Endothelial cell of umbilical vein (primary cell): ENCODE data around the gene NCAN. TPM values are rescaled to one million over a fixed set of nuclear protein-coding genes. Genes with fewer than 3 reads are reported as not detected.

Experiments
- BruUV-seq: library from RNA; stranded (reverse); fragments of 400-500 nt; replicated peaks from 2 replicates; lab custom pipeline; 2021; lab: Mats Ljungman, UMichigan
- CTCF ChIA-PET: fragments of 300-600, 350-600 bp; sonication (Branson Sonifier 250); formaldehyde crosslinking; loops from one replicate; lab custom pipeline; 2021; ENCODE audit warnings: antibody characterized with exemption, inconsistent platforms; lab: Charles Lee
- POLR2A ChIA-PET: fragments of 300-600, 350-600 bp; sonication (Branson Sonifier 250); formaldehyde crosslinking; loops from one replicate; lab custom pipeline; 2021; ENCODE audit warnings: antibody characterized with exemption, inconsistent platforms; lab: Charles Lee
- DNase-seq: peaks from one replicate; pipeline ENCODE4 v3.0.0-alpha.2; 2011; ENCODE audit warnings: low read depth, low spot score
- FAIRE-seq: peaks from 2 replicates; lab custom pipeline; 2011; peaks lifted over from hg19 to GRCh38; lab: Jason Lieb, UNC
- H2AFZ ChIP-seq: 2 replicates; pipeline ENCODE4 v1.6.0; 2012; ENCODE audit warnings: low read depth, low read length, control low read depth, inconsistent platforms
- H3K27ac ChIP-seq: 2 replicates; pipeline ENCODE4 v1.5.1; 2011; ENCODE audit warnings: low read depth, mild to moderate bottlenecking, control low read depth, low read length, moderate library complexity; ENCODE audit not compliant: insufficient read depth
- H3K27me3 ChIP-seq, 2 experiments: 2 replicates each; pipeline versions ENCODE4 v1.6.0 to v1.6.1; 2011; ENCODE audit warnings: low read length in 2 of 2, mixed read lengths in 1 of 2; ENCODE audit not compliant: control insufficient read depth in 2 of 2, insufficient read depth in 2 of 2
- H3K36me3 ChIP-seq, 2 experiments: 2 replicates in 1 of 2; 3 replicates in 1 of 2; pipeline ENCODE4 v1.5.1; 2011; ENCODE audit warnings: low read length in 2 of 2, mild to moderate bottlenecking in 1 of 2, moderate library complexity in 1 of 2; ENCODE audit not compliant: control insufficient read depth in 2 of 2, insufficient read depth in 2 of 2; ENCODE audit errors: extremely low read depth in 1 of 2
- H3K4me1 ChIP-seq: 3 replicates; pipeline ENCODE4 v1.5.1; 2011; ENCODE audit warnings: mild to moderate bottlenecking, low read length; ENCODE audit not compliant: control insufficient read depth, insufficient read depth; ENCODE audit errors: extremely low read depth
- H3K4me2 ChIP-seq: 2 replicates; pipeline ENCODE4 v1.6.1; 2011; ENCODE audit warnings: low read length, control low read depth, mixed read lengths; ENCODE audit not compliant: insufficient read depth
- H3K4me3 ChIP-seq, 3 experiments: fragments of 200-600 bp in 1 of 3; sonication (generic), shearing (Covaris generic) in 1 of 3; replicated peaks in 1 of 3; 2 replicates each; pipeline ENCODE4 v1.5.1; 2011 to 2016; ENCODE audit warnings: control low read depth in 3 of 3, low read length in 3 of 3, mild to moderate bottlenecking in 2 of 3, inconsistent platforms in 1 of 3, low read depth in 1 of 3, moderate library complexity in 1 of 3; ENCODE audit not compliant: insufficient read depth in 1 of 3
- H3K79me2 ChIP-seq: 2 replicates; pipeline ENCODE4 v1.6.0; 2012; ENCODE audit warnings: low read length, inconsistent platforms; ENCODE audit not compliant: control insufficient read depth, insufficient read depth
- H3K9ac ChIP-seq: replicated peaks from 2 replicates; pipeline ENCODE3; 2011; ENCODE audit warnings: low read length, control low read depth; ENCODE audit not compliant: insufficient read depth; ENCODE audit errors: extremely low read depth
- H3K9me1 ChIP-seq: replicated peaks from 3 replicates; pipeline ENCODE4 v1.6.0; 2011; ENCODE audit warnings: mild to moderate bottlenecking, low read length; ENCODE audit not compliant: control insufficient read depth, insufficient read depth; ENCODE audit errors: extremely low read depth
- H3K9me3 ChIP-seq: replicated peaks from 2 replicates; pipeline ENCODE4 v1.5.1; 2012; ENCODE audit warnings: low read length, inconsistent platforms; ENCODE audit not compliant: control insufficient read depth, insufficient read depth
- H4K20me1 ChIP-seq: replicated peaks from 2 replicates; pipeline ENCODE3; 2011; ENCODE audit warnings: mild to moderate bottlenecking, low read length; ENCODE audit not compliant: control insufficient read depth, insufficient read depth; ENCODE audit errors: extremely low read depth
- EZH2 ChIP-seq: IDR thresholded peaks from 2 replicates; pipeline ENCODE4 v1.6.1; 2012; ENCODE audit warnings: borderline replicate concordance, low read depth, mild to moderate bottlenecking, moderate library complexity, low read length, inconsistent platforms; ENCODE audit not compliant: severe bottlenecking
- GATA2 ChIP-seq: IDR thresholded peaks from 2 replicates; pipeline ENCODE4 v1.7.0; 2011; ENCODE audit warnings: low read depth, mild to moderate bottlenecking, moderate library complexity, mixed read lengths, low read length; ENCODE audit not compliant: insufficient read length, insufficient read depth
- dilution Hi-C: fragments of 300-500 bp; cut with MboI; formaldehyde crosslinking; loops from one replicate; pipeline ENCODE4 v1.15.0; 2019; ENCODE audit warnings: low sequenced_read_pairs; ENCODE audit not compliant: extremely low pct_ligation_motif_present
- intact Hi-C: fragments of 100-400 bp; cut with micrococcal nuclease; formaldehyde crosslinking; loops from one replicate; pipeline ENCODE4 v1.10.0; 2022
- polyA plus RNA-seq, 4 experiments: library from polyadenylated mRNA; depleted of rRNA in 3 of 4; stranded (reverse) in 3 of 4; unstranded in 1 of 4; fragments of >200 nt; gene quantifications; 2 replicates each; pipeline versions ENCODE4 v1.2.1 to v1.2.3, GENCODE V29; 2011 to 2012; ENCODE audit warnings: missing spikeins in 1 of 4
- total RNA-seq: library from RNA; stranded (reverse); gene quantifications from 2 replicates; pipeline ENCODE4 v1.2.3, GENCODE V29; 2021
- TF ChIP-seq, protein P1 (sequence below): IDR thresholded peaks from 2 replicates; pipeline ENCODE4 v1.6.1; 2011; ENCODE audit not compliant: insufficient read depth, insufficient read length
- TF ChIP-seq, protein P2 (sequence below), 2 donors: IDR thresholded peaks; 1 replicate in 1 of 2; 2 replicates in 1 of 2; pipeline ENCODE4 v1.5.1; 2011; ENCODE audit warnings: low read length in 2 of 2, mild to moderate bottlenecking in 2 of 2, moderate library complexity in 2 of 2, control low read depth in 1 of 2, inconsistent platforms in 1 of 2, low read depth in 1 of 2; ENCODE audit not compliant: insufficient read depth in 1 of 2; ENCODE audit errors: extremely low read depth in 1 of 2

NCAN gene
- total and polyA plus RNA-seq, 2 donors (not counting 3 experiments of a cell fraction or from before 2014, with no cell fraction given), result not detected

DNA sequence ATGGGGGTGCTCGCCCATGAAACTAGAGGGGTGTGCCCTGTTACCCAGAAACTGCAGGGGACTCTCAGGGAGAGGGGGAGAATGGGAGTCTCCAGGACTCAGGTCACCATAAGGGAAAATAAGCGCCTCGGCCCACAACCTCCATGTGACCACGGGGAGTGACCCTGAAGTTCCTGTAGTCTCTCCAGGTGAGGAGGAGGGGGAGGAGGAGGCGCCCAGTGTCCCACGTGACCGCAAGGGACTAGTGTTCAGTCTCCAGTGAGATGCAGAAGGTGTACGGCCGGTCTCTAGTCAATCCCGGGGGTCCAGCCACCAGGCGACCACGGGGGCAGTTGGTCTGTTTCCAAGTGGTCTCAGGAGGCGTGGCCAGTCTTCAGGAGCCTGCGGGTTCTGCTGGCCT is 45.4 kb downstream of the NCAN start:
- dilution Hi-C loops (no loop called here), intact Hi-C loops (no loop called here)
- no peak for DNase-seq
- H3K27ac ChIP-seq, result no peak overlapping the region
- POLR2A ChIA-PET, result no interaction called here
- CTCF ChIA-PET, result no interaction called here
- FAIRE-seq, result no peak
- H3K9me3 ChIP-seq, result no peaks in the 10 kb centered on the region
- peaks cover 12 to 17% of the 10 kb centered on the region in 2 experiments for H3K27me3 ChIP-seq
- no peaks in the 10 kb centered on the region for H3K79me2 ChIP-seq
- H3K4me2 ChIP-seq, result no peak overlapping the region
- H3K36me3 ChIP-seq, result no peaks in the 10 kb centered on the region
- H3K4me1 ChIP-seq, result no peaks in the 10 kb centered on the region
- TF ChIP-seq, protein P1, sequence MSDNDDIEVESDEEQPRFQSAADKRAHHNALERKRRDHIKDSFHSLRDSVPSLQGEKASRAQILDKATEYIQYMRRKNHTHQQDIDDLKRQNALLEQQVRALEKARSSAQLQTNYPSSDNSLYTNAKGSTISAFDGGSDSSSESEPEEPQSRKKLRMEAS, result no peak
- TF ChIP-seq, protein P2, sequence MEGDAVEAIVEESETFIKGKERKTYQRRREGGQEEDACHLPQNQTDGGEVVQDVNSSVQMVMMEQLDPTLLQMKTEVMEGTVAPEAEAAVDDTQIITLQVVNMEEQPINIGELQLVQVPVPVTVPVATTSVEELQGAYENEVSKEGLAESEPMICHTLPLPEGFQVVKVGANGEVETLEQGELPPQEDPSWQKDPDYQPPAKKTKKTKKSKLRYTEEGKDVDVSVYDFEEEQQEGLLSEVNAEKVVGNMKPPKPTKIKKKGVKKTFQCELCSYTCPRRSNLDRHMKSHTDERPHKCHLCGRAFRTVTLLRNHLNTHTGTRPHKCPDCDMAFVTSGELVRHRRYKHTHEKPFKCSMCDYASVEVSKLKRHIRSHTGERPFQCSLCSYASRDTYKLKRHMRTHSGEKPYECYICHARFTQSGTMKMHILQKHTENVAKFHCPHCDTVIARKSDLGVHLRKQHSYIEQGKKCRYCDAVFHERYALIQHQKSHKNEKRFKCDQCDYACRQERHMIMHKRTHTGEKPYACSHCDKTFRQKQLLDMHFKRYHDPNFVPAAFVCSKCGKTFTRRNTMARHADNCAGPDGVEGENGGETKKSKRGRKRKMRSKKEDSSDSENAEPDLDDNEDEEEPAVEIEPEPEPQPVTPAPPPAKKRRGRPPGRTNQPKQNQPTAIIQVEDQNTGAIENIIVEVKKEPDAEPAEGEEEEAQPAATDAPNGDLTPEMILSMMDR (IDR thresholded peaks at IDR 0.05; ENCODE audit: extremely low read depth in 1 of 2, insufficient read depth in 1 of 2, low read depth in 1 of 2, low read length in 2 of 2), result no peak
- TF ChIP-seq GATA2 (no peak), EZH2 (no peak)
- H2AFZ ChIP-seq, result no peak overlapping the region
- no peak overlapping the region for H3K4me3 ChIP-seq
- H3K9ac ChIP-seq, result no peak overlapping the region
- no TSS peak for BruUV-seq
- no peaks in the 10 kb centered on the region for H3K9me1 ChIP-seq
- H4K20me1 ChIP-seq, result no peaks in the 10 kb centered on the region
